Chondrocyte (in vitro differentiated cells): ENCODE results near the gene LPP. TPM values are rescaled to one million over a fixed set of nuclear protein-coding genes. Genes with fewer than 3 reads are reported as not detected.

Experiments
- DNase-seq: peaks from one replicate; pipeline ENCODE4 v3.0.0; 2021; ENCODE audit warnings: mixed read lengths, low spot score
- H3K27ac Mint-ChIP-seq: one replicate; pipeline ENCODE4 v1.8.0; 2021; ENCODE audit warnings: mild to moderate bottlenecking, moderate library complexity, mixed read lengths; ENCODE audit not compliant: unreplicated experiment
- H3K27me3 Mint-ChIP-seq: 2 replicates; pipeline ENCODE4 v1.8.0; 2021; ENCODE audit warnings: low read depth, mixed read lengths
- H3K36me3 Mint-ChIP-seq: 2 replicates; pipeline ENCODE4 v1.8.0; 2021; ENCODE audit warnings: low read depth, mixed read lengths
- H3K4me1 Mint-ChIP-seq: 2 replicates; pipeline ENCODE4 v1.8.0; 2021; ENCODE audit warnings: low read depth, mild to moderate bottlenecking, mixed read lengths
- H3K4me3 Mint-ChIP-seq: one replicate; pipeline ENCODE4 v1.8.0; 2021; ENCODE audit warnings: mild to moderate bottlenecking, moderate library complexity, mixed read lengths; ENCODE audit not compliant: unreplicated experiment
- H3K9me3 Mint-ChIP-seq: 2 replicates; pipeline ENCODE4 v1.8.0; 2021; ENCODE audit warnings: low read depth, mixed read lengths
- total RNA-seq: library from RNA; stranded (reverse); gene quantifications from 3 replicates; pipeline ENCODE4 v1.2.1, GENCODE V29; 2021
- TF ChIP-seq, protein P1 (sequence below): fragments of 200-600 bp; sonication (generic); IDR thresholded peaks from 2 replicates; pipeline ENCODE4 v1.5.0; 2021; ENCODE audit warnings: antibody characterized with exemption, mild to moderate bottlenecking, moderate library complexity

Gene LPP
- total RNA-seq, 1 donor from 2014 or later: 295 TPM

DNA sequence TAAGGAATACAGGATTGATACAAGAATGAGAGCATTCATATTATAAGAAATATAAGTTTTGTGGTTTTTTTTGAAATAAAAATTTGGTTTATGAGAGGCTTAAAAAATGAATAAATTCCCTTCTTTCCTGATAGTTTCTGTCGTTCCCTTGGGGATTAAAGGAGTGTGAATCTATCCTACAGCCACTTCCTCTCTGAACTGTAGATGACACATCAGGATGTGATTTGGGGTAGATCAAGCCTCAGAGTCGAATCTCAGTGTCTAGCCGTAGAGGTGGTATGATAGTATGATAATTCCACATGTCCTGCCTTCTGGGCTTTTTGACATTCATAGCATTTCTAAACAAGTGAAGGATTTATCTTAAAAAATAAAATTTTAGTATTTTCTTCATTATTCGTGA lies 343.1 kb downstream of the LPP start:
- H3K4me3 Mint-ChIP-seq: no peak overlapping the region
- H3K9me3 Mint-ChIP-seq: no peaks in the 10 kb centered on the region
- H3K27ac Mint-ChIP-seq: no peak overlapping the region
- no peak for DNase-seq
- no peaks in the 10 kb centered on the region for H3K27me3 Mint-ChIP-seq
- TF ChIP-seq, protein P1, sequence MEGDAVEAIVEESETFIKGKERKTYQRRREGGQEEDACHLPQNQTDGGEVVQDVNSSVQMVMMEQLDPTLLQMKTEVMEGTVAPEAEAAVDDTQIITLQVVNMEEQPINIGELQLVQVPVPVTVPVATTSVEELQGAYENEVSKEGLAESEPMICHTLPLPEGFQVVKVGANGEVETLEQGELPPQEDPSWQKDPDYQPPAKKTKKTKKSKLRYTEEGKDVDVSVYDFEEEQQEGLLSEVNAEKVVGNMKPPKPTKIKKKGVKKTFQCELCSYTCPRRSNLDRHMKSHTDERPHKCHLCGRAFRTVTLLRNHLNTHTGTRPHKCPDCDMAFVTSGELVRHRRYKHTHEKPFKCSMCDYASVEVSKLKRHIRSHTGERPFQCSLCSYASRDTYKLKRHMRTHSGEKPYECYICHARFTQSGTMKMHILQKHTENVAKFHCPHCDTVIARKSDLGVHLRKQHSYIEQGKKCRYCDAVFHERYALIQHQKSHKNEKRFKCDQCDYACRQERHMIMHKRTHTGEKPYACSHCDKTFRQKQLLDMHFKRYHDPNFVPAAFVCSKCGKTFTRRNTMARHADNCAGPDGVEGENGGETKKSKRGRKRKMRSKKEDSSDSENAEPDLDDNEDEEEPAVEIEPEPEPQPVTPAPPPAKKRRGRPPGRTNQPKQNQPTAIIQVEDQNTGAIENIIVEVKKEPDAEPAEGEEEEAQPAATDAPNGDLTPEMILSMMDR: no peak
- H3K36me3 Mint-ChIP-seq: peaks cover 4% of the 10 kb centered on the region
- peaks cover 27% of the 10 kb centered on the region for H3K4me1 Mint-ChIP-seq

DNA sequence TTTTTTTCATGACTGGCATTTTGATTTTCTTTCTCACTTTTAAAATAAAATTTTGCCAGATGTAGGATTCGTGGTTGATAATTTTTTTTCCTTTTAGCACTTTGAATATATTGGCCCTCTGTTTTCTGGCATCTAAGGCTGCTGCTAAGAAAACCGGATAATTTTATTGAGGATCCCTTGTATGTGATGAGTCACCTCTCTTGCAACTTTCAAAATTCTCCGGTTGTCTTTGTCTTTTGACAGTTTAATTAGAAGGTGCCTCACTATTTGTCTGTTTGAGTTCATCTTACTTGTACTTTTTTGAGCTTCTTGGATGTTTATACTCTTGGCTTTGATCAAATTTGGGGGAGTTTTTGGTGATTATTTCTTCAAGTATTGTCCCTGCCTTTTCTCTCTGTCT lies 349.7 kb downstream of the LPP start:
- no peak for DNase-seq
- no peak overlapping the region for H3K4me3 Mint-ChIP-seq
- peaks cover 49% of the 10 kb centered on the region for H3K4me1 Mint-ChIP-seq
- H3K27ac Mint-ChIP-seq: peak overlapping the region; percentile 35
- H3K36me3 Mint-ChIP-seq: peaks cover 17% of the 10 kb centered on the region
- no peaks in the 10 kb centered on the region for H3K27me3 Mint-ChIP-seq
- peaks cover 18% of the 10 kb centered on the region for H3K9me3 Mint-ChIP-seq
- TF ChIP-seq, protein P1: no peak

DNA sequence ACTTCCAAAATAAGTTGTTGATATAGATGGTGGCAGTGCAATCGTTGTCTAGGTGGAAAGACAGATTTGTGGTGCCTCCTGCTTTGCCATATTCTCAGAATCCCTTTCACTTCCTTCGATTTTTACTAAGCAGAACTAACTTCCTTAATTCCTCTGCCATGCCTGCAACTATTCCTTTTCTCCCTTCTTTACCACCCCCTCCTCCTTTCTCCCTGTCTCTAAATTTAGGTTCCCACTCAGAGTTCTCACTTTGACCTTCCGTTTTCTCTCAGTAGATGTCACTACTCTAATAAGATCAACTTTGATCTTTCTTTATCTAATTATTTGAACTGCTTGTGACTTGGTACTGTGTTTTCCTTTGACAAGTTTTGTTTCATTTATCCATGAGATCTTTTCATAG lies 351.2 kb downstream of the LPP start:
- peaks cover 17% of the 10 kb centered on the region for H3K36me3 Mint-ChIP-seq
- H3K27me3 Mint-ChIP-seq: no peaks in the 10 kb centered on the region
- DNase-seq: no peak
- no peak overlapping the region for H3K4me3 Mint-ChIP-seq
- H3K9me3 Mint-ChIP-seq: peaks cover 18% of the 10 kb centered on the region
- H3K4me1 Mint-ChIP-seq: peaks cover 49% of the 10 kb centered on the region
- TF ChIP-seq, protein P1: no peak
- H3K27ac Mint-ChIP-seq: peak overlapping the region; percentile 13

DNA sequence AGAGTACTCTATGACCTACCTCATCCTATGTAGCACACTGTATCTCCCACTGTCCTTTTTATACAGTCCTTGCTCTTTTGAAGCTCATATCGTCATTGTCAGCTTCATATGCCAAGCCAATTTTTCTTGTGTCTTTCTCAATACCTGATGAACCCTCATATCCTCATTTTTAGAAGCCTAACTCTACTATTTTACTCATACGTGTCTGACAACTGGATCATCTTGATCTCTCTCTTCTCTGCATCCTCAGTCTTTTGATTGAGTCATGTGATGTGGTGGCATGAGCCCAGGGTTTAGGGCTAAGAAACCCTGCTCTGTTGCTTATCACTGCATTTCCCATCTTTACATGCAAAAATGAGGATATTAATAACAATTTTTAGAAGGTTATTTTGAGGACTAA lies 352.0 kb downstream of the LPP start:
- Mint-ChIP-seq H3K27ac (no peak overlapping the region), H3K9me3 (peaks cover 18% of the 10 kb centered on the region), H3K36me3 (peaks cover 17% of the 10 kb centered on the region), H3K27me3 (no peaks in the 10 kb centered on the region), H3K4me1 (peaks cover 57% of the 10 kb centered on the region), H3K4me3 (no peak overlapping the region)
- DNase-seq: no peak
- TF ChIP-seq, protein P1: no peak

DNA sequence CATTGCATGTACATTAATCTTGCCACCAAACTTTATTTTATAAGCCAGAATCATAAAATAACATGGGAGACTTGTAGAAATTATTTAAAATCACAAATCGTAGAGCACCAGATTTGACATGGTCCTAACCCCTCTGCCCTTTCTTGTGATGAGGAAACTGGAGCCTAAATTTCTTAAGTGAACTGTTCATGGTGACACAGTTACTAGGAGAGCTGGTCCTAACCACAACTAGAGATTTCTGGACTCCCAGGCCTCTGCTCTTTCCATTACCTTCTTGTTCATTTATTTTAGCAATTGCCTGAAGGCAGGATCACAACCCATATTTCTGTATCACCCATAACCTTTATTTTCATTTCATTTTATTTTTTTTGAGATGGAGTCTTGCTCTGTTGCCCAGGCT lies 352.5 kb downstream of the LPP start:
- H3K9me3 Mint-ChIP-seq: peaks cover 18% of the 10 kb centered on the region
- H3K4me1 Mint-ChIP-seq: peaks cover 59% of the 10 kb centered on the region

More for the DNA sequence above, 352.5 kb downstream of the LPP start:
- H3K4me3 Mint-ChIP-seq: no peak overlapping the region
- H3K27me3 Mint-ChIP-seq: no peaks in the 10 kb centered on the region
- TF ChIP-seq, protein P1: no peak
- no peak for DNase-seq
- peaks cover 17% of the 10 kb centered on the region for H3K36me3 Mint-ChIP-seq
- H3K27ac Mint-ChIP-seq: peak overlapping the region; percentile 95
